DMS79 (cell line): Measurements from ENCODE around the gene SYT2.

Experiments used
- DNase-seq: peaks from one replicate; lab custom pipeline; 2025; lab: John Stamatoyannopoulos, UW

Gene SYT2

GRCh38 chr1:202704601-202705000, 5.7 kb downstream of the SYT2 start:
- no peak for DNase-seq

- no peak for DNase-seq
Measured at GRCh38 chr1:202703191-202703590, 7.1 kb downstream of the SYT2 start.

- no peak for DNase-seq
Measured at GRCh38 chr1:202702088-202702487, 8.2 kb downstream of the SYT2 start.

GRCh38 chr1:202701200-202701599, 9.1 kb downstream of the SYT2 start:
- DNase-seq, result no peak

GRCh38 chr1:202700061-202700460, 10.2 kb downstream of the SYT2 start:
- no peak for DNase-seq

- DNase-seq, result no peak
Measured at GRCh38 chr1:202698276-202698675, 12.0 kb downstream of the SYT2 start.

GRCh38 chr1:202697038-202697437, 13.2 kb downstream of the SYT2 start:
- peak; percentile 53 for DNase-seq

- DNase-seq, result peak; percentile 33
Measured at GRCh38 chr1:202694314-202694713, 15.9 kb downstream of the SYT2 start.

- DNase-seq, result no peak
Measured at GRCh38 chr1:202692959-202693555, 17.2 kb downstream of the SYT2 start.

- DNase-seq, result peak; percentile 75
Measured at GRCh38 chr1:202691816-202692215, 18.4 kb downstream of the SYT2 start.

- DNase-seq, result no peak
Measured at GRCh38 chr1:202689493-202690342, 20.5 kb downstream of the SYT2 start.

GRCh38 chr1:202689082-202689481, 21.2 kb downstream of the SYT2 start:
- no peak for DNase-seq

- no peak for DNase-seq
Measured at GRCh38 chr1:202688401-202688800, 21.9 kb downstream of the SYT2 start.

GRCh38 chr1:202687798-202688197, 22.5 kb downstream of the SYT2 start:
- no peak for DNase-seq

GRCh38 chr1:202687370-202687769, 22.9 kb downstream of the SYT2 start:
- DNase-seq, result no peak

- DNase-seq, result no peak
Measured at GRCh38 chr1:202685641-202686040, 24.6 kb downstream of the SYT2 start.

- no peak for DNase-seq
Measured at GRCh38 chr1:202684716-202685115, 25.5 kb downstream of the SYT2 start.

- no peak for DNase-seq
Measured at GRCh38 chr1:202683029-202683428, 27.2 kb downstream of the SYT2 start.

GRCh38 chr1:202682477-202682876, 27.8 kb downstream of the SYT2 start:
- DNase-seq, result no peak

GRCh38 chr1:202681736-202682420, 28.4 kb downstream of the SYT2 start:
- peak; percentile 78 for DNase-seq

- DNase-seq, result peak; percentile 28
Measured at GRCh38 chr1:202680586-202681352, 29.5 kb downstream of the SYT2 start.
